HepG2 (cell line): ENCODE data around the gene TXNDC16. TPM values are rescaled to one million over a fixed set of nuclear protein-coding genes. Genes with fewer than 3 reads are reported as not detected.

ENCODE experiments used
- ATAC-seq: fragments of 200-7000 bp; cut with Tn5 transposase; 3 replicates; pipeline ENCODE4 v1.9.1; 2020; ENCODE audit warnings: mild to moderate bottlenecking, moderate library complexity
- BruUV-seq: library from RNA; stranded (reverse); fragments of 400-500 nt; replicated peaks from 2 replicates; lab custom pipeline; 2021; lab: Mats Ljungman, UMichigan
- CTCF ChIA-PET: fragments of 300-600 bp; formaldehyde crosslinking; extraction: SDS; loops from one replicate; lab custom pipeline; 2021; ENCODE audit warnings: low total read pairs, inconsistent platforms, low intra/inter-chr PET ratio; lab: Yijun Ruan, JAX
- POLR2A ChIA-PET: fragments of 350-600 bp; sonication (Branson Sonifier 250); formaldehyde crosslinking; loops from one replicate; lab custom pipeline; 2020; ENCODE audit warnings: antibody characterized with exemption, inconsistent platforms; lab: Yijun Ruan, JAX
- DNase-seq: peaks from one replicate; pipeline ENCODE4 v3.0.0-alpha.2; 2015; ENCODE audit warnings: low spot score
- FAIRE-seq: peaks from 3 replicates; lab custom pipeline; 2011; peaks lifted over from hg19 to GRCh38; lab: Jason Lieb, UNC
- H2AFZ ChIP-seq: one replicate; pipeline ENCODE4 v1.6.1; 2011; ENCODE audit warnings: low read length, inconsistent platforms
- H3K27ac ChIP-seq: fragments of 300-600 bp; 3 replicates; pipeline ENCODE4 v1.8.0; 2011; ENCODE audit warnings: mixed run types, mild to moderate bottlenecking, mixed read lengths, low read length, inconsistent platforms; ENCODE audit not compliant: insufficient read depth; ENCODE audit errors: extremely low read length
- H3K27me3 ChIP-seq, 2 experiments: fragments of 200-600 bp in 1 of 2; 2 replicates in 1 of 2; 3 replicates in 1 of 2; pipeline versions ENCODE4 v1.6.0 to v1.8.0; 2011; ENCODE audit warnings: low read length in 2 of 2, mild to moderate bottlenecking in 2 of 2, moderate library complexity in 2 of 2, inconsistent platforms in 1 of 2; ENCODE audit not compliant: insufficient read depth in 2 of 2, control insufficient read depth in 1 of 2
- H3K36me3 ChIP-seq, 2 experiments: fragments of 200-600 bp in 1 of 2; replicated peaks in 1 of 2; 2 replicates in 1 of 2; 3 replicates in 1 of 2; pipeline versions ENCODE4 v1.5.1 to v1.8.0; 2011; ENCODE audit warnings: low read length in 2 of 2, inconsistent platforms in 1 of 2; ENCODE audit not compliant: insufficient read depth in 2 of 2, control insufficient read depth in 1 of 2
- H3K4me1 ChIP-seq: 2 replicates; pipeline ENCODE4 v1.5.1; 2012; ENCODE audit warnings: low read length, inconsistent platforms; ENCODE audit not compliant: insufficient read depth
- H3K4me2 ChIP-seq: 2 replicates; pipeline ENCODE4 v1.6.0; 2011; ENCODE audit warnings: low read depth, low read length, inconsistent platforms
- H3K4me3 ChIP-seq, 3 experiments: fragments of 200-600 bp in 1 of 3; sonication (generic), shearing (Covaris generic) in 1 of 3; replicated peaks in 1 of 3; 2 replicates each; pipeline ENCODE4 v1.5.1; 2011 to 2016; ENCODE audit warnings: low read length in 3 of 3, inconsistent platforms in 2 of 3, low read depth in 2 of 3, mild to moderate bottlenecking in 2 of 3, control low read depth in 1 of 3, mixed read lengths in 1 of 3; ENCODE audit not compliant: insufficient read depth in 1 of 3
- H3K79me2 ChIP-seq: one replicate; pipeline ENCODE4 v1.6.1; 2011; ENCODE audit warnings: low read length, inconsistent platforms; ENCODE audit not compliant: insufficient read depth
- H3K9ac ChIP-seq: 2 replicates; pipeline ENCODE4 v1.6.0; 2011; ENCODE audit warnings: mild to moderate bottlenecking, low read depth, low read length, inconsistent platforms; ENCODE audit not compliant: insufficient read depth
- H3K9me3 ChIP-seq: 2 replicates; pipeline ENCODE4 v1.5.1; 2012; ENCODE audit warnings: mild to moderate bottlenecking, low read length
- H4K20me1 ChIP-seq: 2 replicates; pipeline ENCODE4 v1.6.0; 2011; ENCODE audit warnings: inconsistent platforms, mild to moderate bottlenecking, low read length, moderate library complexity; ENCODE audit not compliant: insufficient read depth
- FOXO1 ChIP-seq: sonication (generic); formaldehyde crosslinking; IDR thresholded peaks from 2 replicates; pipeline ENCODE4 v1.4.0; 2020; ENCODE audit warnings: missing genetic modification reagents
- HIC2 ChIP-seq: sonication (generic); formaldehyde crosslinking; IDR thresholded peaks from 2 replicates; pipeline ENCODE4 v1.9.0; 2022; ENCODE audit warnings: low read depth, missing genetic modification reagents
- MXD4 ChIP-seq: IDR thresholded peaks from 2 replicates; pipeline ENCODE4 v1.6.1; 2016; ENCODE audit warnings: mild to moderate bottlenecking, missing biosample characterization, missing genetic modification reagents
- PBX2 ChIP-seq: IDR thresholded peaks from 2 replicates; pipeline ENCODE4 v1.6.1; 2016; ENCODE audit warnings: control low read depth
- ZNF335 ChIP-seq: sonication (generic); formaldehyde crosslinking; IDR thresholded peaks from 2 replicates; pipeline ENCODE4 v1.4.0; 2020; ENCODE audit warnings: missing genetic modification reagents
- ZNF572 ChIP-seq: sonication (generic); formaldehyde crosslinking; IDR thresholded peaks from 2 replicates; pipeline ENCODE4 v1.5.1; 2020; ENCODE audit warnings: mild to moderate bottlenecking, missing genetic modification reagents
- ZNF746 ChIP-seq: sonication (generic); formaldehyde crosslinking; IDR thresholded peaks from 2 replicates; pipeline ENCODE4 v1.8.0; 2022; ENCODE audit warnings: mild to moderate bottlenecking, missing genetic modification reagents
- ZNF788 ChIP-seq: sonication (generic); formaldehyde crosslinking; IDR thresholded peaks from 2 replicates; pipeline ENCODE4 v1.5.0; 2020; ENCODE audit warnings: mild to moderate bottlenecking, missing genetic modification reagents, borderline replicate concordance
- WGBS: methylation state at CpG from one replicate; pipeline ENCODE4 v1.1.6; 2017; ENCODE audit warnings: low lambda C conversion rate; 5-methylcytosine and 5-hydroxymethylcytosine counted together
- in situ Hi-C: cut with HindIII; loops from 2 replicates; pipeline ENCODE4 v1.10.0; 2017; ENCODE audit warnings: low pct_unique_long_range_greater_than_20kb; ENCODE audit not compliant: extremely low pct_ligation_motif_present
- intact Hi-C: fragments of 100-400 bp; cut with micrococcal nuclease; formaldehyde crosslinking; loops from one replicate; pipeline ENCODE4 v1.10.0; 2022; ENCODE audit not compliant: unreplicated experiment
- polyA plus RNA-seq, 8 experiments: library from polyadenylated mRNA; depleted of rRNA in 3 of 8; stranded (reverse) in 7 of 8; unstranded in 1 of 8; fragments of >200 nt; fragmentation: Illumina TruSeq in 4 of 8; extraction: Trizol in 4 of 8; gene quantifications; 2 replicates each; pipeline versions ENCODE4 v1.2.1 to v1.2.3, GENCODE V29; 2011 to 2016; ENCODE audit warnings: low read depth in 4 of 8, missing spikeins in 1 of 8, mixed read lengths in 1 of 8; ENCODE audit not compliant: insufficient read depth in 1 of 8
- total RNA-seq, 5 experiments: library from RNA; depleted of rRNA; stranded (reverse); fragments of >200 nt; fragmentation: Illumina TruSeq; extraction: Trizol; gene quantifications; 2 replicates each; pipeline ENCODE4 v1.2.3, GENCODE V29; 2016; ENCODE audit warnings: low read depth in 1 of 5
- TF ChIP-seq, protein P1 (sequence below): conservative IDR thresholded peaks from 2 replicates; pipeline ENCODE4 v1.6.1; 2018; ENCODE audit warnings: missing genetic modification reagents

TXNDC16 gene
- total and polyA plus RNA-seq, 2 of the 13 experiments (the other 11 are each of a cell fraction or from before 2014, with no cell fraction given), result 4.6 to 6.2 TPM

- no peak for FAIRE-seq
- H3K27me3 ChIP-seq, result no peaks in the 10 kb centered on the region
- in situ Hi-C loops, result no loop called here
- DNase-seq, result no peak
- POLR2A ChIA-PET, result no interaction called here
- ATAC-seq, result no peak
- no peak for TF ChIP-seq MXD4 (CRISPR knock-in tag)
- TF ChIP-seq PBX2 (CRISPR knock-in tag), result no peak
- TF ChIP-seq ZNF335 (CRISPR knock-in tag), result no peak
- no peak for TF ChIP-seq ZNF746 (CRISPR knock-in tag)
- no peak for TF ChIP-seq FOXO1 (CRISPR knock-in tag)
- TF ChIP-seq HIC2 (CRISPR knock-in tag), result no peak
- TF ChIP-seq, protein P1, sequence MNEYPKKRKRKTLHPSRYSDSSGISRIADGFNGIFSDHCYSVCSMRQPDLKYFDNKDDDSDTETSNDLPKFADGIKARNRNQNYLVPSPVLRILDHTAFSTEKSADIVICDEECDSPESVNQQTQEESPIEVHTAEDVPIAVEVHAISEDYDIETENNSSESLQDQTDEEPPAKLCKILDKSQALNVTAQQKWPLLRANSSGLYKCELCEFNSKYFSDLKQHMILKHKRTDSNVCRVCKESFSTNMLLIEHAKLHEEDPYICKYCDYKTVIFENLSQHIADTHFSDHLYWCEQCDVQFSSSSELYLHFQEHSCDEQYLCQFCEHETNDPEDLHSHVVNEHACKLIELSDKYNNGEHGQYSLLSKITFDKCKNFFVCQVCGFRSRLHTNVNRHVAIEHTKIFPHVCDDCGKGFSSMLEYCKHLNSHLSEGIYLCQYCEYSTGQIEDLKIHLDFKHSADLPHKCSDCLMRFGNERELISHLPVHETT (CRISPR knock-in tag), result no peak
- TF ChIP-seq ZNF788, result no peak
- TF ChIP-seq ZNF572 (CRISPR knock-in tag), result no peak
- BruUV-seq, result no TSS peak
- H3K9me3 ChIP-seq, result no peaks in the 10 kb centered on the region
- intact Hi-C loops, result no loop called here
- H3K36me3 ChIP-seq, result no peaks in the 10 kb centered on the region
- H2AFZ ChIP-seq, result no peak overlapping the region
- H3K4me3 ChIP-seq, result no peak overlapping the region
- 18% methylated on average over 1 of the region's 1 CpG for WGBS
- H3K4me1 ChIP-seq, result peaks cover 4% of the 10 kb centered on the region; the same call in 1 of the 2 replicates
- no peak overlapping the region for H3K4me2 ChIP-seq
- H4K20me1 ChIP-seq, result no peaks in the 10 kb centered on the region
- H3K27ac ChIP-seq, result no peak overlapping the region
- no peak overlapping the region for H3K9ac ChIP-seq
- CTCF ChIA-PET, result no interaction called here
- H3K79me2 ChIP-seq, result no peaks in the 10 kb centered on the region
These were observed 124.8 kb downstream of the TXNDC16 start for GRCh38 chr14:52427460-52427859.
